HG03571 (cell line): ENCODE results near the gene MYO16.

Experiments
- ATAC-seq: cut with Tn5 transposase; IDR thresholded peaks from one replicate; pipeline ENCODE4 v1.9.1; 2021; ENCODE audit not compliant: unreplicated experiment

The MYO16 gene

DNA sequence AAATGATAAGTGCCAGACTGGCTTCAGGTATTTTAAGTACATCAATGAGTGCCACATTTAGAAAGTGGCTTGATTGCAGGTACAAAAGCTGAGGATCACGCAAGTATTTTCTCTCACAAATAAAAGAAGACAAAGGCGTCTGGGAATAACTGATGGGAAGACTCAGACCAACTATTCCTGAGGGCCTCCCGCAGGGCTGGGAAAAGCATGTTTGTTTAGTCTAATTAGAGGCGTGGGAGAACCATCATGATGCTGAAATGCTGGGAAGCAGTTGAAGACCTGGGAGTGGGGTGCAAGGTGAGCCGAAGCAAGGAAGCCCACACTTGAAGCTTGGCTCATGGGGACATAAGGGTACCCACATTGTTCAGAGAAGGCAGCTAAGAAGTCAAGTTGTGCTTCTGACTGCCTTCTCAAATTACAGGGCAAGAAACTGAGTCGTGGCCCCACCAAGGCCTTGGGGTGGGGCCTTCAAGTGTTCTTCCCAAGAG, 536.0 kb downstream of the MYO16 start:
- no peak for ATAC-seq

DNA sequence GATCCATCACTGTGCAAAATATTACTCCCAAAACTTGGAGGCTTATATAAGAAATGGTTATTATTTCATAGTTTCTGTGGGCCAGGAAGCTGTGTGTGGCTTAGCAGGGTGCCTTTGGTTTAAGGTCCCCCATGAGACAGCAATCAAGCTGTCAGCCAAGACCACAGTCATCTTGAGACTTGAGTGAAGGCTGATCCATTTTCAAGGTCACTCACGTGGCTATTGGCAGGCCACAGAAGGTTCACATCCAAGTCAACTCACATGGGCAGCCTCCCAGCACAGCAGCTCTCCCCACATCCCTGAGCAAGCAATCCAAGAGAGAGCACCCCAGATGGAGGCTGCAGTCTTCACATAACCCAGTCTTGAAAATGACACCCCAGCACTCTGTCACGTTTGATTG, 537.4 kb downstream of the MYO16 start:
- peak; percentile 33 for ATAC-seq

DNA sequence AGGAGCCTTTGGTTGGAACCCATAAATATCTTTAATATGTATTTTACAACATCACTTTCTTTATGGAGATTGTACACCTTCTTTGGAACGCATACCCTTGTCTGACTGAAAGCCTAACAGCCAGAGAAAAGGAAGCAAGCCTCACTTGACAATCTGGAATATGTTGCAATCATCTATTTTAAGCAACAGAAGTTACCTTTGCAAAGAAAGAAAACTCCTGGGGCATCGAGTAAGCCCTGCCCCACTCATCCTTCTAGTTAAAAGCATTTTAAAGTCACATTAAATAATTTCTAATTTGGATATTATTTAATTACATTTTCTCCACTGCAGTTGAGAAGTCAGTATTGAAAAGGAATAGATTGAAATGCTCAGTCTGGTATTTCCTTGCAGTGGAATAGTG, 542.7 kb downstream of the MYO16 start:
- no peak for ATAC-seq

DNA sequence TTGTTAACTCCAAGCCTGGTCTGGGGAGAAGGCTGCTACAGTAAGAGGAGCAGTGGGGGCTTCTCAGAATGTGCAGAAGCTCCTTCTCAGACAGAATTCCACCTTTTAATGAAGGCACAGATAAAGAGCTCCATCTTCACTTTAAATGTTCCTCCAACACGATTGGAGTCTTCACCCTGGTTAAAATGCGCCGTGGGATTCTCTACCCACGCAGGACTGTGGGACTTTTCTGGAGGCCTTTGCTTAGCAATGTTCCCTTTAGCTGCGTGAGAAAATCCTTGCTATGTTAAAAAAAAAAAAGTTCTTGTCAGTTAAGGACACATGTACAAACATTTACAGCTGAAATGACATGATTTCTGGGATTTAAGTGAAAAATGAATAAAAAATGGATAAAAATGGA, 546.3 kb downstream of the MYO16 start:
- no peak for ATAC-seq

DNA sequence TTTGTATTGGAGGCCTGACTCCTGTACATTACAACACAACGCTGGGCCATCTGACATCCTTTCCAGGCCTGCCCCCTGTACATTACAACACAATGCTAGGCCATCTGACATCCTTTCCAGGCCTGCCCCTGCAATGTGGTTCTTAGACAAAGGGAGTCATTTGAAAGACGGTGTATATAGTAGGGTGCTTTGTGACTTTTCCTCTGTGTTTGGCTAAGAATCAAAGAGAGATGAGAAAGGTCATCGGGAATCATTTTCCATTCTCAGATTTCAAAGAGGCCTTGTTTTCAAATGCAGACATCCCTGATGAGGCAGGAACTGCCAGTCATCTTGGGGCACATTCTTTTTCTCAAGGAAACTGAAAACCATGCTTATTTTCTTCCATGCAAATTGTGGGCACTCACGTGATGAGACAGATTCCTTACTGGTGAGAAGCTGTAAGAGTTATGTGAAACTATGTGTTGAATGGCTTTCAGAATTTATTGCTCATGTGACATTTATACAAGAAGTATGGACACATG, 551.6 kb downstream of the MYO16 start:
- no peak for ATAC-seq

DNA sequence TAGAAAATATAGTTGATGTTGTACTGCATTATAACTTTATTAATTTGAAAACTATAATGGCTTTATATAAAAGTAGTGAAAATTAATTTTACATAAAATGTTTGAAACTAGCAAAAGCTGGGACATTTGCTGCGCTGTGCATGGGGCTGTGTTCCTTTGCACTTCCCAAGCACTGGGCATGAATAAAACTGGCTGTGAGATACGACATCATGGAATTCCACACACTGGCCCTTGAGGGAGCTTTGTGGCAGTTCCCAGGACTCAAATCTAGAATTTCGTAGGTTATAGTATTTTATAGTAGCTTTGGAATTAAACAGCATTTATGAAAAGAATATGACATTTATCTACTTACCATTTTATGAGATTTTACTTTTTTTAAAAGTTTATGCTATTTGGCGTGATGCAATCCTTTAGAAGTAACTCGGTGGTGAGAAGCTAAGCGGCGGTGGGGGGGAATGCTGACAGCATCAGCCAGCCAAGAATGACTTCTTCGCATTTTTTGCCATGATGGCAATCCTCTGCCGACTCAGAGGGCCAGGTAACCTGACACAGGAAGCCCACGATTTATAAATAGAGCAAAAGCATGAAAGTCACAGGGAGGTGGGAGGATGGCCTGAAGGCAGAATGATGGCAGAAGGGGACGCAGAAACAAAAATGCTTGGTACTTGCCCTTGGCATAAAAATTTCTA, 553.5 kb downstream of the MYO16 start:
- no peak for ATAC-seq

DNA sequence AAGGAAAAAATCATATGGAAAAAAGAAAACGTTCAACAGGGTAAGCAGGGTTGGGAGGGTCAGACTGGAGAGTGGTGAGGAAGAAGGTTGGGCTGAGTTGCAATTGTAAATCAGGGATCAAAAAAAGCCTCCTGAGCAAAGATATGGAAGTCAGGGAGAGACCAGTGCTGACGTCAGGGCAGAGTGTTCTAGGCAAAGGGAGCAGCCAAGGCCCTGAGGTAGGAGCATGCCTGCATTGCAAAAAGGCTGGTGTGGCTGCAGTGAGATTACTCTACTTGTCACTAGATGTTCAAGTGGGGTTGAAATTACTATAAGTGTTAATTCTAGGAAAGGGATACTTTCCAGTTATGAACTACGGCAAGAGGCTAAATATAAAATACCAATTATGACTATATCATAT, 562.0 kb downstream of the MYO16 start:
- no peak for ATAC-seq

DNA sequence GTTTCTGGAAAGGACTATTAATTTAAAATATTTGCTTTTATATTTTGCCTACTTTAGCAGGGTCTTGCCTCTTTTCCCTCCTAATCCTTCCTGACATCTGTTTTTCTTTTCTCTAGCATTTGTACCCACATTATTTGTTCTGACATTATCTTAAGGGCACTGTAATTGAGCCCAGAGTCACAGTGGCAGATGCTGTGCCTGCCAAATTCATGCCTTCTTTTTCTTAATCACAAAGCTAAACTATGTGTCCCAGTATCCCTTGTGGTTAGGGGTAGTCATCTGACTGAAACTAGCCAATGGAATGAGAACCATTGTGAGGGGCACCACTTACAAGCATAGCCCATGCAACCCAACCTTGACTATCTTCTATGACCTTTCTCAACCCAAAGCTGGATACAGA, 562.9 kb downstream of the MYO16 start:
- no peak for ATAC-seq

DNA sequence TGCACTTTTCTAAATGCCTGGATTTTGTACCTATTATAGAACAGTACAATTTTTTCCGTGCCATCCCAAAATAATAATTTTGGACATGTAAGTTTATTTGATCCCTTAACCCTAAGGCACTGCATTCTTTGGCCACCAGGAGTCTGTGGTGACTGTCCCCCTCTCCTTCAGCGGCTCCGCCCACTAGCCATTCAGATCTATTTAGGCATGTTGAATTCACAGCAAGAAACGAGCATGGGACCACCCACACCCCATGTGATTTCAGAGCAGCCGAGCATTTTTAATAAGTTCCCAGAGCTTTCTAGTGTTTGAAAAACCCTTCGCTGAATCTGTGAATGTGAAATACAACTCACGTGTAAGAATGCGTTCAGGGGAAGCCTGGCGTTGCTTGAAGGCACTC, 567.5 kb downstream of the MYO16 start:
- no peak for ATAC-seq

DNA sequence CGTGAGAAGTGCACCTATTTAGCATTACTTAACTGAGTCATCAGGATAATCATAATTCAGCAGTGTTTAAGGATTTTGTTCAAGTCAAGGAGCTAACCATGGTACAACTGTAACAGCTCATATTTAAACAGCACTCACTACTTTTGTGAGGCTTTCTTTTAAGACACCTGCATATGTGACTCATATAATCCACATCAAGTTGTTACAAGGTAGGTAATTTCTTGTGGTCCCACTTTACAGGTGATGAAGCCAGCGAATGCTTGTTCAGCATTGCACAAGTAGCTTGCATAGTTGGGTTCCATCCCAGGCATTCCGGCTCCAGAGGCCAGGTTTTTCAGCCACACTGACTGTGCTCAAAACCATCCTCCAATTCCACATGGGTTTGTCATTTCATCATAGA, 569.2 kb downstream of the MYO16 start:
- no peak for ATAC-seq

DNA sequence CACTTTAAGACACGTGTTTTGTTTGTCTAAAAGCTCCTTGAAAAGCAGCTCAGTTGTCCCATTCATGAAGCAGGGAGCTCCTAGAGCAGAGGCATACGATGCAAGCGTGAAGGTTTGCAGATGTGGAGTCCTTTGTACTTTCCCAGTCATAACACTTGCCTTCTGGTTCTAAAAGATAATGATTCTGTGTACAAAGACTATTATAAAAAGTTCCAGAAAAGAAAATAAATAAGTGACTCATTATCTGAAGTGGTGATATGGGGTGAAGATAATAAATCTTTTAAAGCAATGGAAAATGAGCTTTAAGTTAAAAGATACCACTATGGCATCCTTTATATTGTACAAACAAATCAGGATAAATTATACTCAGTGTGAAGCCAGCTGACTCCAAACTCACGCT, 569.9 kb downstream of the MYO16 start:
- no peak for ATAC-seq

DNA sequence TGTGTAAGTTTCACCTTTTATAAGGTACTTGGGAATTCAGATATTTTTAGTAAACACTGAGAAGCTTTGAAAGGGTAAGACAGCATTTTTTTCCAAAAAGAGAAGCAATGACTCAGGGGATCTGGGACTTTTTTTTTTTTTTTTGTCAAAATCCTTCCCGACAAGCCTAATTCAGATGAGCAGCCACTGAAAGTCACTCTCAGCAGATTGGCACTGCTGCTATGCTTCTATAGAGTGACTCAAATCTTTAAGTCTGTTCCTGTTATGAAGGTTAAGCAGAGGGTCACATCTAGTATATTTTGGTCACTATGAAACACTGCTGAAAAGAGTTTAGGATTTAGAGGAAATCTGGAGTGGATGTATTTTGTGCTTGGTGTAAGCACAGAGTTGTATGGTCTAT, 571.1 kb downstream of the MYO16 start:
- ATAC-seq, result no peak

DNA sequence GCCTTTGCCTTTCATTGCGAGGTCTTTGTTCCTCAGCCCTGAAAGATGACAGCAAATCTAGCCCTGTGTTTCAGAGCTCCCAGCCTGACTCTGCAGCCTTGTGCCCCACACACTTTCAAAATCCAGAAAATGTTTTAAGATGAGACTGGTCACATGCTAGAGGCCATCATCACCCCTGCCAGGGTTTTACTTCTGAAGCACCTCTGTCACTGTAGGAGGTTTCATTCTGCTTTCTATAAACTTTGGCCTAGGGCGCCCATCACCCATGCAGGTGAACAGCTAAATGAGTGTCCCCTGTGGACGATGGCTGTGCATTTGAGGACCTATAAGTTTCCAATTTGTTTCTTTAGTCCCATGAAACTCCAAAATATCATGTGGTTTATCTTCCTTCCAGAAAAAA, 574.2 kb downstream of the MYO16 start:
- ATAC-seq, result no peak

DNA sequence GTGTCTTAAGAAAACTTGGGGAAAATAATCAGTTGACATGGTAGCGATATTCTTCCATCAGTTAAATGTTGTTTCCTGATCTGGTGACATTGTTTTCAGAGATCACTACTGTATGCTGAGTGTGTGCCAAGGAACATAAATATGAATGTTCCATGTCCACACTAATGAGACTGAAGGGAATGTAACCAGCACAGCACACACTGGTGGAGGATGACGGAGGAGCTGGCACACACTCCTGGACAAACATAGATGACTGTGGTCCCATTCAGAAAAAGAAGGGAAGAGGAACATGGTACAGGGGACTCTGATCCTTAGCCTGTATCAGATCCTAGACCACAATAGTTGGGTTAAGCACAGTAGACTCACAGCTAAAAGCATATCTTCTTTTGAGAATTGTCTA, 574.8 kb downstream of the MYO16 start:
- no peak for ATAC-seq

DNA sequence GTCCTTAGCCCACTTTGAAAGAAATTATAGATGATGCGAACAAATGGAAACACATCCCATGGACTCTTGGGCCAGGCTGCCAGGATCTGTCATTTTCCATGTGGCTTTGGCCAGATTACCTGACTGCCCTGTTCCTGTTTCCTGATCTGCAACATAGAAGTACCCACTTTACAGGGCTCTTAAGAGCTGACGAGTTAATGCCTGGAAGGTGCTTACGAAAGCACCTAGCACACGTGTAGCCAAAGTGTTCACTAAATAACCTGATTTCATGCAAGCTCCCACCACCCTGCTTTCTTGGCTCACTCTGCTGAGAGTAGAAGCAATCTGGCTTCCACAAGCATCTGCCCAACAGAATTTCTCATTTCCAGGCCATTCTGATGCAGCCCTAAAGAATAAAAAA, 575.2 kb downstream of the MYO16 start:
- no peak for ATAC-seq

DNA sequence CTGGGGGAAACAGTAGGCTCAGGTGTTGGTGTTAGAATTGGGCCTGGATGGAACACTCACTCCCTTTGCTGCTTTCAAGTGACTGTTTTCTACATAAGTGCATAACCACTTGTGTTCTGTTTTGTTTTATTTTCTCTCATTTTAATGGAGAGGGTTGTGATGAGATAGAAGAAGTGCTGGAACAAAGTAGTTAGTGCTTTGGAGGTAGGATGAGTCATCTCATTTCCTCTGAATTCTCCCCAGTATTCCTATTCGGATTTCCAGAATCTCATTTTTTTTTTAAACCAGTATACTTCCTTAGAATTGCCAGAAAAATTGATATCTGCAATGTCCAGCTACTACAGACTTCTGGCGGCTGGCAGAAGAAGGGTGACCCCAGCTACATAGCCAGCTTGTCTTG, 575.9 kb downstream of the MYO16 start:
- ATAC-seq, result no peak

DNA sequence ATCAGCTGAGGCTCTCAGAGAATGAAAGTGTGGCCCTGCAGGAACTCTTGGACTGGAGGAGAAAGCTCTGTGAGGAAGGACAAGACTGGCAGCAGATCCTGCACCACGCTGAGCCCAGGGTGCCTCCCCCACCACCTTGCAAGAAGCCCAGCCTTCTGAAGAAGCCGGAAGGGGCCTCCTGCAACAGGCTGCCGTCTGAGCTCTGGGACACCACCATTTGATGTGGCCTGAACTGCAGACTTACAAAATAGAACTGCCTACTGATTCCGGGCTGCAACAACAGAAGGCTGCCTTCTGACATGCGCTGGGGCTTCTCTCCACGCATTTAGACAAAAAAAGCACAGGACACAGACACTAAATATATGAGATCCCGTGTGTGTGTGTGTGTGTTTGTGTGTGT, 577.2 kb downstream of the MYO16 start:
- no peak for ATAC-seq

DNA sequence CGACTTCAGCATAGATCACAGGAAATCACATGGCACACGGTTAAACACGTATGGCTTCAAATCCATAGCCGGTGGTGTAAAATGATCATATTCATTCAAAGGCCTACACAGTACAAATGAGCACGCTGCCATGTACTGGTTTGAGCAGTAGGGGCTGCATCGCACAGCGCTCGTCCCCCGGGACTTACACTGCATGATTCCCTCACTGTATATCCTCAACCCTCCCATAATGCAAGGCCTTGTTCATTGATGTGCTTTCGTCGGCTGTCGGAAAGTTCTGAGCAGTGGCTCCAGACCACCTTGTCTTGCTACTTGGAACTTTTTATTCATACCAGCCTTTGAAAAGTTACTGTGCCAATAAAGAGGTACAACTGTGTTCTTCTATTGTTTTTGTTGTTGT, 578.2 kb downstream of the MYO16 start:
- ATAC-seq, result no peak

DNA sequence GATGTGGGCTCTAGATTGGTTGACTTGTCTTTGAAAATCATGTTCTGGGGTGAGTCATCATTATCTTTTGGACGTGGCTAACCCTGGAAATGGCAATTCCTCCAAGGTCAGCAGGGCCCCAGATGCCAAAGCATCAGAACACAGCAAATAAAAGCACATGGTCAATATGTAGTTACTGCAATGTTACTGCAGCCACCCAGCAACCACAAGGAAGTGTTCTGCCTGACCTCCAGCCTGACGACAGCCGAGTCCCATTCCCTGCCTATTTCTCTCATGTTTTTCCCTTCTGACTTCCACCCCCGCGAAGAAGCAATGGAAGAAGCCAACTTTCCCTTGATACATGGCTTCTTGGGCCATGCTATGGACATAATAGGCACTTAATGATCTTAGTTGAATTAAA, 579.1 kb downstream of the MYO16 start:
- no peak for ATAC-seq

DNA sequence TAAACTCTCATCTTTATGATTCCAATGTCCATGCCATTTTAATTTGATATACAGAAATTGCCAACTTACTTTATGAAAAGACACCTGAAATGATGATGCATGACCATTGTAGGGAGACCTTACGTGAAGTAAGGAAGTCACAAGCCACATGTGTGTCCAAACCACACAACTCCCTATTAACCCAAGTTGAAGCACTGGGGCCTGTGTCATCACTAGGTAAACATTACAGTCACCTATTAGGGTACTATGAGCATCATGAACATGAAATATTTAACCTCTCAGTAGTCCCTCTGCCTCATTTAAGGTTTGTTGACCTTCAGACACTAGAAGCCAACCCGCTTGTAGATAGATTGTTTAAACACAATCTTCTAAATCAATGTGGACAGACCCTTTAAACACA, 580.1 kb downstream of the MYO16 start:
- no peak for ATAC-seq

DNA sequence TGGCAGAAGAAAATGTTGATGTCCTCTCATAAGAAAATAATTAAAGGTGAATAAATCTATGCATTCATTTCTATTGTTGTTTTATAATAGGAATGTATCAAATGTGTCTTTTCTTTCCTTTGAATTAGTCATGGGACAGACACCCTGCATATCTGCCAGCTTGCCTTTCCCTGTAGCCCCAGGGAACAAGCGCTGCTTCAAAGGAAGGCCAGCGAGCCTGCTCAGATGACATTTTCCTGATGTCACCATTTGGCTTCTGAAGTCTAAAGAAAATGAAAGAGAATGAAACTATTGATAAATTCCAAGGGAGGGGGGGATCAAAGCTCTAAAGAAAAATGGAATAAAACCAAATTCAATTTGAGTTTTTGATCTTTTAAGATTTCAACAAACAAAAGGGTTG, 582.2 kb downstream of the MYO16 start:
- ATAC-seq, result no peak

DNA sequence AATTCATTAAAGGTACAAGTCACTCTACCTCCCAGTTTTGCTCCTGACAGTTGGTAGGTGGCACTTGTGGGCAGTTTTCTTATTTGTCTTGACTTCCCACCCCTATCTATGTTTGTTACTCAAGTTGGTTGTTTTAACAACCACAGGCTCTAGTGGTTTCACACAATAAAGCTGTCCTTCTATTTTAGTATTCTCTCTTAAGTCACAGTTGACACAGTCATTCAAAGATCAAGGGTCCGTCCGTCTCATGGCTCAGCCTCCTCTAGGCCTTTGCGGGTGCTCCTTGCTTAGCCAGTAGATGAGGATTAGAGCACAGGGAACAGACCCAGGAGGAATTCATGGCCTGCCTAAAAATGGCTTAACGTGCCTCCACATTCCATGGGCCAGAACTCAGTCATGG, 583.2 kb downstream of the MYO16 start:
- no peak for ATAC-seq

DNA sequence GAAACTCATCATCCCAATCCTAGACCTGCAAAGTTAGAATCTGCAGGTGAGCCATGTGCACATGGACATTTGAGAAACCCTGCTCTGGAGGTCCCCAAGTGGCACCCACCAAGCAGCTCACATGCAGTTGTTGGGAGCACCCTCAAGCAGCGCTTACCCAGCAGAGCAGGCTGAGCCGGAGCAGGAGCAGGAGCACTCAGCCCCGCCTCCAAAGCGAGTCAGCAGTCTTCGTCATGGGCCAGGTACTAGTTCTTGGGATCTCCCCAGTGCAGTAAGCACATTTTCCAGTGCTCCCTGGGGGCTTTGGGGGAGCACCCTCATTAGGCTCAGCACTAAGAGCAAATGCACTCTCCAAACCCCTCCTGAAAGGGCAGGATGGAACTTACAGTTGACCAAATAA, 584.3 kb downstream of the MYO16 start:
- ATAC-seq, result no peak
